GM19468 (cell line): ENCODE results near the gene DHTKD1.
A peak's percentile ranks its signal among the peaks of the same experiment; 100 is the strongest.
"Not testable (repeated sequence)": the region's sequence is repeated elsewhere in the genome, so short reads cannot be mapped to it uniquely, and the experiment has no call there.

Source experiments
- ATAC-seq: cut with Tn5 transposase; IDR thresholded peaks from one replicate; pipeline ENCODE4 v1.9.1; 2021; ENCODE audit warnings: mild to moderate bottlenecking, moderate library complexity, moderate number of reproducible peaks; ENCODE audit not compliant: unreplicated experiment; ENCODE audit errors: extremely low read depth

DHTKD1 gene

GRCh38 chr10:12129222-12130111, 60.7 kb downstream of the DHTKD1 start, which contains the start of gene SEC61A2:
SEC61A2 (plus strand) TSS chr10:12129677; CDS start chr10:12129788, 111 bp downstream.
- peak; percentile 63 for ATAC-seq

GRCh38 chr10:12130237-12130872, 61.6 kb downstream of the DHTKD1 start:
- peak; percentile 26 for ATAC-seq

GRCh38 chr10:12135631-12136030, 66.9 kb downstream of the DHTKD1 start:
- no peak for ATAC-seq

- no peak for ATAC-seq
Measured at GRCh38 chr10:12140038-12140437, 71.3 kb downstream of the DHTKD1 start.

- ATAC-seq, result no peak
Measured at GRCh38 chr10:12144538-12144937, 75.8 kb downstream of the DHTKD1 start.

GRCh38 chr10:12150163-12150562, 81.4 kb downstream of the DHTKD1 start:
- no peak for ATAC-seq

- ATAC-seq, result no peak
Measured at GRCh38 chr10:12154516-12154915, 85.8 kb downstream of the DHTKD1 start.

- ATAC-seq, result no peak
Measured at GRCh38 chr10:12156367-12157123, 87.8 kb downstream of the DHTKD1 start.

- ATAC-seq, result no peak
Measured at GRCh38 chr10:12158111-12158510, 89.4 kb downstream of the DHTKD1 start.

- no peak for ATAC-seq
Measured at GRCh38 chr10:12160664-12161063, 91.9 kb downstream of the DHTKD1 start.

GRCh38 chr10:12162927-12163326, 94.2 kb downstream of the DHTKD1 start:
- no peak for ATAC-seq

GRCh38 chr10:12164085-12164484, 95.3 kb downstream of the DHTKD1 start:
- no peak for ATAC-seq

- no peak for ATAC-seq
Measured at GRCh38 chr10:12165036-12165435, 96.3 kb downstream of the DHTKD1 start.

GRCh38 chr10:12165999-12166775, 97.4 kb downstream of the DHTKD1 start:
- ATAC-seq, result no peak

GRCh38 chr10:12171512-12171911, 102.8 kb downstream of the DHTKD1 start:
- ATAC-seq, result not testable (repeated sequence)
